ENCODE results near the gene KCNQ5. TPM values are rescaled to one million over a fixed set of nuclear protein-coding genes. Genes with fewer than 3 reads are reported as not detected.

KCNQ5 gene
- total and polyA plus RNA-seq, 2 of the 8 experiments (the other 6 are each of a cell fraction or from before 2014, with no cell fraction given): 0.83 to 1.2 TPM

- TF ChIP-seq NANOG (IDR thresholded peaks at IDR 0.05; ENCODE audit: insufficient read depth, low read depth, low read length, poor library complexity, severe bottlenecking) (no peak), SIN3A (conservative IDR thresholded peaks at IDR 0.05 in 1 of 2, IDR thresholded peaks at IDR 0.05 in 1 of 2; ENCODE audit: low read depth in 1 of 2, low read length in 2 of 2) (no peak)
Measured at GRCh38 chr6:72828904-72829303, 207.0 kb downstream of the KCNQ5 start (continued).

All from H1 (cell line).